EH (cell line): Measurements from ENCODE around the gene CGA.
A peak's percentile ranks its signal among the peaks of the same experiment; 100 is the strongest.

Experiments
- DNase-seq: peaks from one replicate; pipeline ENCODE4 v3.0.0-alpha.2; 2015; ENCODE audit warnings: low read depth

The CGA gene

DNA sequence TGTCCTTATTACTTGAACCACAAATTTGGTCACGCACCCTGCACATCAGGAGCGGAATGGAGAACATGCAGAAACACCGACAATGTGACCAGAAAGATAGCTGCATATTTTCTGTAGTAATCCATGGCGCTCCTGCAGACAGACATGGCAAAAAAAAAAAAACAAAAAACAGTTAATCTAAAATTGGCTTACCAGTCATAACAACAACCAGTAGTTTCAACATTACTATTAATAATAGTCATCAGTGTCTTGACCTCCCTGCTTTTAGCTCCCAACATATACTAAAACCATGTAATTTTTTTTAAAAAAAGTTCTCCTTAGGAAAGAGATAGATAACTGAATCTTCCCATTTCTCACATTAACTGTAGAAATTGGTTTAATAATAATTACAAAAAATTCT, 6.8 kb downstream of the CGA start:
- DNase-seq = no peak

DNA sequence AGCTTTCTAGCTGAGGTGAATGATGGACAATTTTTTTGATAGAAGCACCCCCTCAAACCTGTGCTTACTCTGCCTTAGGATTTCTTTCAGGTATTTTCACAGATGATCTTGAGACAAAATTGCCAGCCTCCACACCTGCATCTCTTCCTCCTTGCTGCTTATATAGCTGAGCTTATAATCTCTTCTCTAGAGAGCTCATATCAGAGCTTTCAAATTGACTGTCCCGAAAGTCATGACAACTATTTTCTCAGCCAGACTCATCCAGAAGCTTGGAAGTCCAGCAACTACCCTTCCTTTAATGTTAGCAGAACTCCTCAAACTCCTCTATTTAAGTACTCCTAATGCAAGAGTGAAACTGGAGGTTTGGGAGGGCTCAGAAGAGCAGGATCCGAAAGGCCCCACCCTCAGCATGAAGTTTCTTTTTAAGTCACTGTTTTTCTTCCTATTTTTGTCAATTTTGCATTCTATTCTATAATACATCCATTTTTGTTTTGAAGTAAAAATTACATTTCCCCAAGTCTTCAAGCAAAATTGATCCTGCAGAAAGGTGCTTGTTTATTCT, 12.7 kb downstream of the CGA start:
- no peak for DNase-seq

DNA sequence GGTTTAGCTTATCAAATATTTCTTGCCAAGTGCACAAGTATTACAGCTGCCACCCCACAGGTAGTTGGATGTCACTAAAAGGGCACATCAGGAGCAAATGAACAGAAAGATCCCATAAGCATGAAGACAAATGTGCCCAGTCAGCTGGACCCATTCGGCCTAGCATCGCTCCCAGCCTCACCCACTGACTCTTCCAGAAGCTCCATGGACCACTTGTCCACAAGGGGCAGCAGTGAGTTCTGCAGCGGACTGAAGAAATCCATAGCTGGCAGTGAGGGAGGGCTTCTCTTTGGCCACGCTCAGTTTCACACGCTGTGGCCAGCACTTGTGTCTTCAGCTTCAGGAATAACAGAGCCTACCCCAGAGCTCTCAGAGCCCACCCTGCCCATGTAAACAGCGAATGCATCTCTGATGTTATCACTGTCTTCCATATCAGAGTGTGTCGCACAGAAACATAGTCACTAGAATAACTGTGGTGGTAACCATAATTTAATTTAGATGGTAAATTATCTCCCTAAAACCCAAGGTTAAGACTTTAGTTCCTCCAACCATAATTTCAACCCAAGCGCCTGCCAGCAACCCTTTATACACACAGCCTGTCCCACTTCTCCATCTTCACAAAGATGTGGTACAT, 15.8 kb downstream of the CGA start:
- peak; percentile 66 for DNase-seq

DNA sequence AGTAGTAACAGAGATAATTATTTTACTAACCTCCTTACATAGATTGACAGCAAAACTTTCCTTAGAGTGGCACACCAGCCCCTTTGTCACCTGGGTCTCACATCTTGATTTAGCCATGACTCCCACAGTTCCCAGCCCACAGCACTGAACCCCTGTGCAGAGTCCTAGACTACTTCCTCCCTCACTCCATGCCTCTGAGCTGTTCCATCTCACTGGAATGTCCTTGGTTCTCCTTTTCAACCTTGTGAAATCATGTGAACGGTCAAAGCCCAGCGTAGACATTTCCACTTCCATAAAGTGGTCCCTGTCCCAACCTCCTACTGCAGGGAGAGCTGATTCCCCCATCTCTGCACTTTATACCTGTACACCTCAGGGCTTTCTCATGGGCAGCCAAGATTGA, 19.7 kb downstream of the CGA start:
- DNase-seq = no peak

DNA sequence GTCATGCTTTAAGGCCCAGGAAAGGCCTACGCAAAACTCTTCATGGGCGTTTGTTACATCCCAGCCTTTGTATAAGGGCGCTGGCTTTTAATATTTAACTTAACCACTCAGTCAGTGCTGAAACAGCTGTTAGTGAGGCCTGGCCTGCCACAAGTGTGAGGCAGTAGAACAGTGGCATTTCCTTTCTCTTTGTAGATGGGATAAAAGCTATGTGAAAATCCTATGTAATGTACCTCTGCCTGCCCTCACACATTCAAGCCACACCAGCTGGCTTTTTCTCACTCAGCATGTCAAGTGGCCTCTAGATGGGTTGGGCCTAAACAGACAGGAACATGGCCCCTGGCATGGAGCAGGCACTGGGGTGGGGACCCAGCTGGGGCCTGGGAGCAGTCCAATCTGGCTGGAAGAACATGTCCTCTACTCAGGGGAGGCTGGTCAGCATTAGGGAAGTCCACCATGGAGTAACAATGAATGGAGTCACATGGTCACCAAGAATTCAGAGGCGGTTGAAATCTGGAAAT, 20.7 kb downstream of the CGA start:
- no peak for DNase-seq

DNA sequence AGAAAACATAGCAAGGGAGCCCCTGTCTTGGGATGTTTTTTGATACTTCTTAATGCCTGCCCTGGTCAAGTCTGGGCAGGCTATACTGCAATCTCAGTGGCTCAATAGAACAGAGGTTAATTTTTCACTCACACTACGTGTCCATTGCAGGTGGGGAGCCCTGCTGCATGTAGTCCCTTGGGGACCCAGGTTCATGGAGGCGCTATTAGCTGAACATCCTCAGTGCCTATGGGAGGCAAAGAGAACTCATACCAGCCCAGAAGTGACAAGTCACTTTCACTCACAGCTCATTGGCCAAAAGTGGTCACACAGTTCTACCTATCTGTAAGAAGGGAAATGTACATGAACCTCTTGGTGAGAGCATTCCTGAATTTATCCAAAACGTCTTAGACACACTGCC, 23.2 kb downstream of the CGA start:
- no peak for DNase-seq

DNA sequence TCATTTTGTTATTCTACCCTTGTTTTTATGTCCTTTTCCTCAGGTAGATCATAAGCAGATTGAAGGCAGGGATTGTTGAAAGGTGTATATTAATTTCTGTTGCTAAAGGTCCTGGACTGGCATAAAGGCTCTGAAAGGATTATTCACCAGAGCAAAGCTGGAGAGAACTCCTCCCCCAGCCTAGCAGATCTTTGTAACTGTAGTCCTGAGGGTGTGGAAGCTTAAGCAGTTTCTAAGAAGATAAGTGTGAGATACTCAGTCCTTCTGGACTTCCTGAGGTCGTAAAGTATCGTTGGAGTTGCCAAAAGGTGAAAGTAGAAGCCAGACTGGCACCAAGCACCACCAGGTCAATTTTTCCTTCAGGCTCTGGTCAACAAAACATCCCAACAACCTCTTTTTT, 24.2 kb downstream of the CGA start:
- no peak for DNase-seq

DNA sequence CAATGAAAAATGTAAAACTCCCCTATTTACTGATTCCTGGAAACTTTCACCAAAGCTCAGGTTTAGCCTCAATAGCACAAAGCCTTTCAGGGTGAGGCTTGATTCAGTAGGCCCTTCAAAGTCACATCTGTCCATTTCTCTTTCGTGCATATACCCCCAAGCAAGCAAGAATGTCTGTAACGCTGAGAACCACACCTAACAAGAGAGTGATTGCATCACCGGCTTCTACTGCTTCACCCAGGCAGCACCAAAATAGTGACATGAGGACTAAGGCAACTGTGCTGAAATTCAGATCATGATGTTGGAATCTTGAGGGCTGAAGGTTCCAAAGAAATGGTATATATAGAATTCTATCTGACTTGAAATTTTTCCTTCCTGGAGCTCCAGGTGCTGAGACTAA, 26.1 kb downstream of the CGA start:
- DNase-seq = peak; percentile 11

DNA sequence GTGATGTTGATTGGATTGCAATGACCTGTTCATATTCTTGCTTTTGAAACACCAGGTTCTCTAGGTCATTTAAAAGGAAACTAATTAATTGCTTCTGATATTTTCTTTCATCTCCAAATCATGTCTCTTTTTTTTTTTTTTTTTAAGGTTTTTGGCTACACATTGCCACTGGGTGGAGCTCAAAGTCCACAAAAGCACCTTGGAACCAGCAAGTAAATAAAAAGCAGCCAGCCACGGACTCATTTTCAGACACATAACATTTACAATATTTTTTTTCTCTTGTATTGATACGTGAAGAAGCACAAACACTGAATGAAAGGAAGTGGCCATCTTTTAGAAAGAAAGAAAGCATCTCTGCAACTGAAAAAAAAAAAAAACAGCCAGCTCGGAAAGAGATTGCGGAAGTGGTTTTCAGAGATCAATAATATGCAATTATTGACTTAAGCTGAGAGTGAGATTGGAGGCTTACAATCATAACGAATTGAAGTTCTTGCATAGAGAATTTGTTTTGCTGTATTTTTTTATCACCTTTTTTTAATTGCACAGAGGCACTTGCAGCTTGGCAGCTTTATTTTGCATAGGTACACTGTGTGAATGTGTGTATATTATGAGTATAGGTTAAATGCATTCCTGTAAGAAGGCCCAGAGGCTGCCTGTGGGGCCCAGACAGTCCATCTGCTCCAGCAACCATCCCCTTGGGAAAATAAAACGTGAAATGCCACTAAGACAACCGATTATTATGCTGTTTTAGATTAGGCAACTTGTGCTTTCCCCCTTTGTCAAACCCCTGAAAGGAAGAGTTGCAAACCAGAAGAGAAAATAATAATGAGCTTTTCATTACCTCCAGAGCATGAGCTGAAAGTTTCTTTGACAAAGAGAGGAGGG, 28.2 kb downstream of the CGA start:
- peak; percentile 75 for DNase-seq

DNA sequence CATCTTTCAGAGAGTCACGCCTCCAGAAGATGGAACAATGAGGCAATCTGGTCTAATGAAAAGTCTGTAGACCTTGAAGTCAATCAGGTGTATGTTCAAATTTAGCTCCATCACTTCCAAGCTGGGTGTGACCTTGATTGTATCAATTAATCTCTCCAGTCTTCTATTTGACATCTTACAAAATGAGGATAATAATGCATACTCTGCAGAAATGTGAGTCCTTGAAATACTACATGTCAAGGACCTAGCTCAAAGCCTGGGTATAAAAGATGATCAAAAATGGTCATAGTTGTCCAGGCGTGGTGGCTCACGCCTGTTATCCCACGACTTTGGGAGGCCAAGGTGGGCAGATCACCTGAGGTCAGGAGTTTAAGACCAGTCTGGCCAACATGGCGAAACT, 29.8 kb downstream of the CGA start:
- DNase-seq = no peak

DNA sequence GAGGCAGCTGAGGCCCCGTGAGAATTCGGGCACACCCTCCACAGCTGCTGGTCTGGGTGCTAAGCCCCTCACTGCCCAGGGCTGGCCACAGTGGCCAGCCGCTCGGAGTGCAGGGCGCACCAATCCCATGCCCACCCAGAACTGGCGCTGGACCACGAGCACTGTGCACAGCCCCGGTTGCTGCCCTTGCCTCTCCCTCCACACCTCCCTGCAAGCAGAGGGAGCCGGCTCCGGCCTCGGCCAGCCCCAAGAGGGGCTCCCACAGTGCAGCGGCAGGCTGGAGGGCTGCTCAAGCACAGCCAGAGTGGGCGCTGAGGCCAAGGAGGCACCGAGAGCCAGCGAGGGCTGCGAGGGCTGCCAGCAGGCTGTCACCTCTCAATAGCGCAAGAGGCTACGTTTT, 35.0 kb downstream of the CGA start:
- DNase-seq = no peak

DNA sequence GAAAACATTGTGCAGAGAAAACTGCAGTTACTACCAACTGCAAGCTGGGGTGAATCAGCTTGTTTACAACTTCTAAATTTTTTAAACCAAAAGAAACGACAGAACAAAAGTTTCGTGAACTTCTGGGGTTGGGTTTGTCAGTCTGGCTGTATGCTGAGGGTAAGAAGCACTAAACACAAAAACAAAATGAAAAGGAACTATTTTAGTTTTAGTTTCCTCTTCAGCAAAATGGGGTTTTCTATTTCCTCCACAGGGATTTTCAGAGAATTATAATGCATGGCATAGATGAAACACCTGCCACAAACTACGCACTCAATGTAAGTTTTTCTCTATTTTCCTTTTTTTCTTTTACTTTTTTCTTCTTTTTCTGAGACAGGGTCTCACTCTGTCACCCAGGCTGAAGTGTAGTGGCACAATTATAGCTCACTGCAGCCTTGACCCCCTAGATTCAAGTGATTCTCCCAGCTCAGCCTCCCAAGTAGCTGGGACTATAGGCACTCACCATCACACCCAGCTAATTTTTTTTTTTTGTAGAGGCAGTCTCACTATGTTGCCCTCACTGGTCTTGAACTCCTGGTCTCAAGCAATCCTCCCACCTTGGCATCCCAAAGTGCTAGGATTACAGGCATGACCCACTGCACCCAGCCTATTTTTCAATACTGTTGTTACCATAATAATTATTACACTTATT, 40.6 kb downstream of the CGA start:
- no peak for DNase-seq

DNA sequence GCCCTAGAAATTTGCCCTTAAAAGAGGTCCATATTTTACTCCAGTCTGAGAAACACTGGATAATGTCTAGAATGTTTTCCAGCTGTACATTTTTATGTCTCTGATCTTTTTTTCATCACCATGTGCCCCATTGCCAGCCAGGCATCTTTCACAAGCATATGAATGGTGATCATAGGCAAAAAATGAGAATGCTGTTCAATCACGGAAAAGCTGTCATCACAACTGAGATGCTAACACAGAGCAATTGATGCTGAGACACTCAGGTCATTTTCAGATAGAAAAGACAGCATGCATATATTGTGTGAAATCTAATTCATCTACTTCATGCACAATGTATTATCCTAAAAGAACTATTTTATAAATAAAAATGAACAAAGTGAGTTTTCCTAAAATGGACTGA, 41.6 kb downstream of the CGA start:
- no peak for DNase-seq

DNA sequence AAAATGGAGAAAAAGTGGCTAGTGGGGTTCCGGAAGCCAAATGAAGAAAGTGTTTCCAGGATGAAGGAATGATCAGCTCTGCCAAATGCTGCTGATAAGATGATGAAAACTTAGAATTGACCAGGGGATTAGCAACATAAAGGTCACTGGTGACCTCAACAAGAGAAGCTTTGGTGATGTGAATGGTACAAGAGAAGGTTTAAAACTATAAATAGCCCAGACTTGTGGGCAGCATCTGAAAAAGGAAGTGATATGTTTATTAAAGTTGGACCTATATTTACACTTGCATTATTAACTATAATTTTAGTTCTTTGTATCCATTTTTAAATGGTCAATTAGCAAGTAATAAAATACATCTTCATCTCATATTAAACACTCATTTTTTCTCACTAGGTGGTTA, 45.1 kb downstream of the CGA start:
- DNase-seq = no peak

DNA sequence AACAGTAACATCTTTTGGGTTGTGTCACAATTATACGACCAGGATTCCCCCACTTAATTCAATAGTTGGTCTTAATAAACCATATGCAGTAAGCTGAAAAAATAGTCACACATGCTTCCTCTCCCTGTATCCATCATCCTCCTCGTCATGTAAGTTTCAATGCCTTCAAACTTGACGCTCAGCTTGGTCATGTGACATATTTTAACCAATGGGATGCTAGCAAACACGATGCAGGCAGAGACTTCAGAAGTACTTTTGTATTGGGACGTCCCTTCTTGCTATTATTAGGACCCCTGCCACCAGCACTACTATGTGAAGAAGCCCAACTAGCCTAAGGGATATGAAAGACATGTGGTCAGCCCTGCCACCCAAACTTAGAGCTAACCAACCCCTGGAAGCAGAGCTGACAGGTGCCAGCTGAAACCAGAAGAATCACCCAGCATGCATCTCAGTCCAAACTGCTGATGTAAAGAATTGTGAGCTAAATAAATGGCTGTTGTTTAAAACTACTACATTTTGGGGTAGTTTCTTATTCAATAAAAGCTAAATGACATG, 49.3 kb downstream of the CGA start:
- no peak for DNase-seq

DNA sequence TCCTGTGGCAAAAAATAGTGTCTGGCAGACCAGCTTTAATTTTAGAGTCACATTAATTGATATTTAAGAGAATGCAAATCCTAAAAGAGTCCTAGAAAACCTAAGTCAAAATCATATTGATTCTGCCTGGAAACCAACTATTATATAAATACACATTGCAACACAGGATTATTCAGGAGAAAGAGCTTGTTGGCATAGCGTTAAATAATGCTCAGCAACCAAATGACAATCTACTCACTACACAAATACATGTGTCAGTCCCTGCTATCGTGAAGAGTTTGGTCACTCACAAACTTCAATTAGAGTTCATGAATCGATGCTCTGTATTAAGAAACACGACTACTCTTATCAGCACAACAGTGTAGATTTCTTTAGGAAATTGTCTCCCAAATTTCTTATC, 54.2 kb downstream of the CGA start:
- DNase-seq = no peak
